Measurements from ENCODE around the gene CHST11. TPM values are rescaled to one million over a fixed set of nuclear protein-coding genes. Genes with fewer than 3 reads are reported as not detected.

CHST11 gene
- polyA plus RNA-seq, 1 donor (not counting 4 experiments of a cell fraction or from before 2014, with no cell fraction given): 11.9 TPM

DNA sequence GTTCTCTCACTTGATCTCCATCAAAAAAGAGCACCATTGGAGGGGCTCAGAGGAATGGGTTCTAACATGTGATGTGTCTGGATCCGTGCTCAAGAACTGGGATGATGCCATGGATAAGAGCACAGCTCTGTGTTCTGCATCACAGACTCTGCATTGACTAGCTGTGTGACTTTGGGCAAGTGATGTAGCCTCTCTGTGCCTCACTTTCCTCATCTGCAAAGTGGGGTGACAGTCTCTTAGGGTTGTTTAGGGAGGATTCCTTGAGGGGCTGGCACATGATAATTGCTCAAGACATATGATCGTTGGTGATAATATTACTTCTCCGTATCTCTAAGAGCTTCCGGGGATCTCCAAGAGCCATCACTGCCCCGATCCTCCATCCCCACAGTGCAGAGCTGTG lies 202.3 kb downstream of the CHST11 start:
- Histone ChIP-seq H3K4me2 (ENCODE audit: control insufficient read depth, extremely low read depth, insufficient read depth, low read depth, low read length) (no peak overlapping the region), H3K4me1 (ENCODE audit: control insufficient read depth, extremely low read depth, insufficient read depth, low read length) (no peaks in the 10 kb centered on the region), H3K4me3 (ENCODE audit: control insufficient read depth in 2 of 3, extremely low read depth in 1 of 3, insufficient read depth in 2 of 3, low read depth in 1 of 3, low read length in 3 of 3) (no peak overlapping the region), H3K9ac (ENCODE audit: control insufficient read depth, extremely low read depth, insufficient read depth, low read length) (no peak overlapping the region), H3K79me2 (ENCODE audit: control insufficient read depth, insufficient read depth, low read length) (peaks cover 2% of the 10 kb centered on the region), H3K9me1 (ENCODE audit: control insufficient read depth, extremely low read depth, insufficient read depth, low read length) (peaks cover 2% of the 10 kb centered on the region), H3K27ac (ENCODE audit: control insufficient read depth, insufficient read depth, low read length) (no peak overlapping the region), H4K20me1 (ENCODE audit: control insufficient read depth, extremely low read depth, insufficient read depth, low read length) (no peaks in the 10 kb centered on the region), H2AFZ (ENCODE audit: control insufficient read depth, low read length) (no peak overlapping the region), H3K36me3 (ENCODE audit: control insufficient read depth in 2 of 2, extremely low read depth in 1 of 2, insufficient read depth in 2 of 2, low read length in 2 of 2) (no peaks in the 10 kb centered on the region), H3K27me3 (ENCODE audit: control insufficient read depth, extremely low read depth, insufficient read depth, low read length) (no peaks in the 10 kb centered on the region), H3K9me3 (ENCODE audit: control insufficient read depth, low read depth, low read length) (no peaks in the 10 kb centered on the region)
- dilution Hi-C loops (cut with MboI; ENCODE audit: extremely low pct_ligation_motif_present, low sequenced_read_pairs): no loop called here
- TF ChIP-seq, protein P1, sequence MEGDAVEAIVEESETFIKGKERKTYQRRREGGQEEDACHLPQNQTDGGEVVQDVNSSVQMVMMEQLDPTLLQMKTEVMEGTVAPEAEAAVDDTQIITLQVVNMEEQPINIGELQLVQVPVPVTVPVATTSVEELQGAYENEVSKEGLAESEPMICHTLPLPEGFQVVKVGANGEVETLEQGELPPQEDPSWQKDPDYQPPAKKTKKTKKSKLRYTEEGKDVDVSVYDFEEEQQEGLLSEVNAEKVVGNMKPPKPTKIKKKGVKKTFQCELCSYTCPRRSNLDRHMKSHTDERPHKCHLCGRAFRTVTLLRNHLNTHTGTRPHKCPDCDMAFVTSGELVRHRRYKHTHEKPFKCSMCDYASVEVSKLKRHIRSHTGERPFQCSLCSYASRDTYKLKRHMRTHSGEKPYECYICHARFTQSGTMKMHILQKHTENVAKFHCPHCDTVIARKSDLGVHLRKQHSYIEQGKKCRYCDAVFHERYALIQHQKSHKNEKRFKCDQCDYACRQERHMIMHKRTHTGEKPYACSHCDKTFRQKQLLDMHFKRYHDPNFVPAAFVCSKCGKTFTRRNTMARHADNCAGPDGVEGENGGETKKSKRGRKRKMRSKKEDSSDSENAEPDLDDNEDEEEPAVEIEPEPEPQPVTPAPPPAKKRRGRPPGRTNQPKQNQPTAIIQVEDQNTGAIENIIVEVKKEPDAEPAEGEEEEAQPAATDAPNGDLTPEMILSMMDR (optimal IDR thresholded peaks at IDR 0.05 in 1 of 3, IDR thresholded peaks at IDR 0.05 in 1 of 3, conservative IDR thresholded peaks at IDR 0.05 in 1 of 3; ENCODE audit: extremely low read depth in 1 of 3, insufficient read depth in 2 of 3, low read length in 3 of 3): no peak
- TF ChIP-seq EZH2 (IDR thresholded peaks at IDR 0.05; ENCODE audit: low read length): no peak
- FAIRE-seq (no peak), DNase-seq (ENCODE audit: low read depth, low spot score) (no peak)

GRCh38 chr12:104662203-104662602 lies 205.5 kb downstream of the CHST11 start:
- TF ChIP-seq, protein P1 (optimal IDR thresholded peaks at IDR 0.05 in 1 of 3, IDR thresholded peaks at IDR 0.05 in 1 of 3, conservative IDR thresholded peaks at IDR 0.05 in 1 of 3; ENCODE audit: extremely low read depth in 1 of 3, insufficient read depth in 2 of 3, low read length in 3 of 3): no peak
- no peak for TF ChIP-seq EZH2 (IDR thresholded peaks at IDR 0.05; ENCODE audit: low read length)
- Histone ChIP-seq H3K4me2 (ENCODE audit: control insufficient read depth, extremely low read depth, insufficient read depth, low read depth, low read length) (no peak overlapping the region), H3K9me1 (ENCODE audit: control insufficient read depth, extremely low read depth, insufficient read depth, low read length) (no peaks in the 10 kb centered on the region), H3K4me1 (ENCODE audit: control insufficient read depth, extremely low read depth, insufficient read depth, low read length) (no peaks in the 10 kb centered on the region), H3K27me3 (ENCODE audit: control insufficient read depth, extremely low read depth, insufficient read depth, low read length) (no peaks in the 10 kb centered on the region), H4K20me1 (ENCODE audit: control insufficient read depth, extremely low read depth, insufficient read depth, low read length) (no peaks in the 10 kb centered on the region), H3K36me3 (ENCODE audit: control insufficient read depth in 2 of 2, extremely low read depth in 1 of 2, insufficient read depth in 2 of 2, low read length in 2 of 2) (no peaks in the 10 kb centered on the region), H3K27ac (ENCODE audit: control insufficient read depth, insufficient read depth, low read length) (no peak overlapping the region), H2AFZ (ENCODE audit: control insufficient read depth, low read length) (no peak overlapping the region), H3K9me3 (ENCODE audit: control insufficient read depth, low read depth, low read length) (no peaks in the 10 kb centered on the region), H3K9ac (ENCODE audit: control insufficient read depth, extremely low read depth, insufficient read depth, low read length) (no peak overlapping the region), H3K4me3 (ENCODE audit: control insufficient read depth in 2 of 3, extremely low read depth in 1 of 3, insufficient read depth in 2 of 3, low read depth in 1 of 3, low read length in 3 of 3) (no peak overlapping the region), H3K79me2 (ENCODE audit: control insufficient read depth, insufficient read depth, low read length) (peaks cover 2% of the 10 kb centered on the region)
- dilution Hi-C loops (cut with MboI; ENCODE audit: extremely low pct_ligation_motif_present, low sequenced_read_pairs): no loop called here
- FAIRE-seq (no peak), DNase-seq (ENCODE audit: low read depth, low spot score) (no peak)
